ENCODE results near the gene SLC43A1. TPM values are rescaled to one million over a fixed set of nuclear protein-coding genes. Genes with fewer than 3 reads are reported as not detected.

The SLC43A1 gene
- total and polyA plus RNA-seq, 2 of the 4 experiments (the other 2 are of a cell fraction), result 10.0 to 17.0 TPM

DNA sequence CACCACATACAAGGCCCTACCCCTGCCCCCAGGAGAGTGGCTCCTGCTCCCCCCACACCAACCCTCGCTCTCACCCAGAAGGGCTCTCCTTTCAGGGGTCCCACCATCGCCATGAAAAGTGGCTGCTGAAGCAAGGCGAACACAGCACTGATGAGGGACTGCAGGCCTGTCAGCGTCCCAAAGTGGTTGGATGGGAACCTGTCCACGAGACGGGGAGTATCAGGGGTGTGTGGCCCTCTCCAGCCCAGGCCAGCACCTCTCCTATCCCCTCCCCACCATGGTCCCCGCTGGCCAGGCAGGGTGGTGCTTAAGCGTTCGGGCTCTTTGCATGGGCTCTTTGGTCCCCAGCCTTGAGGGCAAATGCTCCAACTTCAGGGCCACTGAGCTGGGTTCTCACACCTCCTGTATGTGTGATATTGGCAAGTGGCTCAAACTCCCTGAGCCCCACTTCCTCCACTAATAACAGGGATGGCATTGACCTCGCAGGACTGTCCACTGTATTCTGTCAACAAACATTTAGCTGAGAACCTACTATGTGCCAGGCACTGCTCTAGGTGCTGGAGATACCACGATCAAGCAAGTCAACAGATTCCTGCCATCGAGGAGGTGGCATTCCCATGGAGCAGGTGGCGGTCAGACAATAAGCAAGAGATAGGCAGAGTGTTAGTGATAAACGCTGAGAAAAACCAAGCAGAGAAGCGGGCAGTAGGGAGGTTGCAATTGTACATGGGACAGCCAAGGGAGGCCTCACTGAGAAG lies 28.3 kb downstream of the SLC43A1 start:
- BruUV-seq (replicated peaks), result no TSS peak
- ATAC-seq (ENCODE audit: low read depth), result no peak
- Histone ChIP-seq H4K20me1 (ENCODE audit: insufficient read depth, low read length) (no peaks in the 10 kb centered on the region; the same call in 1 of the 2 replicates), H2BK5ac (ENCODE audit: low read depth, low read length, poor library complexity, severe bottlenecking) (no peak overlapping the region), H2BK15ac (ENCODE audit: low read depth, low read length) (no peak overlapping the region), H3K27ac (ENCODE audit: insufficient read depth, low read length) (no peak overlapping the region), H2BK20ac (ENCODE audit: low read depth, low read length) (no peak overlapping the region), H3K56ac (ENCODE audit: extremely low read depth, insufficient read depth, low read length) (no peak overlapping the region), H4K8ac (ENCODE audit: low read depth in 2 of 2, low read length in 2 of 2) (no peak overlapping the region), H3K14ac (replicated peaks; ENCODE audit: low read depth, low read length) (no peak overlapping the region), H3K27me3 (ENCODE audit: control insufficient read depth, insufficient read depth, low read length) (peaks cover 13% of the 10 kb centered on the region), H3K4me3 (ENCODE audit: insufficient read depth, low read depth, low read length) (no peak overlapping the region), H3K9ac (ENCODE audit: low read depth, low read length) (no peak overlapping the region), H4K5ac (ENCODE audit: low read depth, low read length) (no peak overlapping the region), H3K36me3 (ENCODE audit: control insufficient read depth, insufficient read depth, low read length) (peaks cover 37% of the 10 kb centered on the region), H2AK9ac (replicated peaks; ENCODE audit: low read depth, low read length, poor library complexity) (no peak overlapping the region), H2AK5ac (ENCODE audit: low read depth, low read length) (no peak overlapping the region), H3K9me1 (ENCODE audit: insufficient read depth, low read length) (no peaks in the 10 kb centered on the region; the same call in 1 of the 2 replicates), H2AFZ (replicated peaks; ENCODE audit: low read length, poor library complexity) (no peak overlapping the region), H3K18ac (ENCODE audit: low read depth, low read length) (no peak overlapping the region), H3K4me2 (ENCODE audit: low read depth, low read length) (no peak overlapping the region), H3K9me3 (ENCODE audit: control insufficient read depth, insufficient read depth, low read length) (no peaks in the 10 kb centered on the region), H3K23ac (ENCODE audit: low read depth, low read length) (no peak overlapping the region), H4K91ac (ENCODE audit: insufficient read depth, low read depth, low read length) (no peak overlapping the region), H3K4me1 (ENCODE audit: control insufficient read depth, insufficient read depth, low read length) (no peaks in the 10 kb centered on the region), H2BK120ac (ENCODE audit: low read depth, low read length) (no peak overlapping the region), H3K4ac (ENCODE audit: low read depth, low read length) (no peak overlapping the region), H3K79me1 (ENCODE audit: low read depth in 1 of 2, low read length in 2 of 2) (no peaks in the 10 kb centered on the region)
- WGBS, 2 experiments (ENCODE audit: extremely low coverage in 2 of 2, insufficient read length in 1 of 2), result 96% methylated on average over 3 of the region's 15 CpGs; no CpG with 5 or more reads in 1 of the 2 experiments
- dilution Hi-C loops (cut with HindIII; ENCODE audit: low sequenced_read_pairs, unreplicated experiment) (no loop called here), intact Hi-C loops (cut with micrococcal nuclease) (no loop called here), in situ Hi-C loops (cut with MboI; ENCODE audit: low sequenced_read_pairs) (loop anchor here (25.0 kb wide), 1 partner anchor 1025 kb away; the partner anchor contains the start of gene OR5B21)
- no peak for DNase-seq
- POLR2A ChIA-PET (ENCODE audit: unreplicated experiment), result no interaction called here
- CTCF ChIA-PET, result no interaction called here
- TF ChIP-seq SMC3 (IDR thresholded peaks at IDR 0.05; ENCODE audit: low read depth, low read length) (no peak), CHD1 (IDR thresholded peaks at IDR 0.05; ENCODE audit: low read depth, low read length) (no peak), FOS (IDR thresholded peaks at IDR 0.05; ENCODE audit: low read depth, low read length) (no peak), MAFK (IDR thresholded peaks at IDR 0.05; ENCODE audit: low read depth, low read length) (no peak), RCOR1 (IDR thresholded peaks at IDR 0.05; ENCODE audit: insufficient replicate concordance, low read length) (no peak), RAD21 (IDR thresholded peaks at IDR 0.05; ENCODE audit: low read length) (no peak), RFX5 (IDR thresholded peaks at IDR 0.05; ENCODE audit: low read depth, low read length) (no peak), BHLHE40 (IDR thresholded peaks at IDR 0.05; ENCODE audit: low read depth, low read length) (no peak), CEBPB (IDR thresholded peaks at IDR 0.05; ENCODE audit: low read depth, low read length) (no peak), POLR2A (IDR thresholded peaks at IDR 0.05; ENCODE audit: low read depth, low read length) (no peak), MXI1 (IDR thresholded peaks at IDR 0.05; ENCODE audit: borderline replicate concordance, low read depth, low read length) (no peak), MAZ (IDR thresholded peaks at IDR 0.05; ENCODE audit: borderline replicate concordance, low read depth, low read length) (no peak), NFE2L2 (IDR thresholded peaks at IDR 0.05; ENCODE audit: low read depth, low read length) (no peak)
- TF ChIP-seq, protein P1, sequence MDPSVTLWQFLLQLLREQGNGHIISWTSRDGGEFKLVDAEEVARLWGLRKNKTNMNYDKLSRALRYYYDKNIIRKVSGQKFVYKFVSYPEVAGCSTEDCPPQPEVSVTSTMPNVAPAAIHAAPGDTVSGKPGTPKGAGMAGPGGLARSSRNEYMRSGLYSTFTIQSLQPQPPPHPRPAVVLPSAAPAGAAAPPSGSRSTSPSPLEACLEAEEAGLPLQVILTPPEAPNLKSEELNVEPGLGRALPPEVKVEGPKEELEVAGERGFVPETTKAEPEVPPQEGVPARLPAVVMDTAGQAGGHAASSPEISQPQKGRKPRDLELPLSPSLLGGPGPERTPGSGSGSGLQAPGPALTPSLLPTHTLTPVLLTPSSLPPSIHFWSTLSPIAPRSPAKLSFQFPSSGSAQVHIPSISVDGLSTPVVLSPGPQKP (IDR thresholded peaks at IDR 0.05; ENCODE audit: borderline replicate concordance, low read depth, low read length), result no peak
- TF ChIP-seq, protein P2, sequence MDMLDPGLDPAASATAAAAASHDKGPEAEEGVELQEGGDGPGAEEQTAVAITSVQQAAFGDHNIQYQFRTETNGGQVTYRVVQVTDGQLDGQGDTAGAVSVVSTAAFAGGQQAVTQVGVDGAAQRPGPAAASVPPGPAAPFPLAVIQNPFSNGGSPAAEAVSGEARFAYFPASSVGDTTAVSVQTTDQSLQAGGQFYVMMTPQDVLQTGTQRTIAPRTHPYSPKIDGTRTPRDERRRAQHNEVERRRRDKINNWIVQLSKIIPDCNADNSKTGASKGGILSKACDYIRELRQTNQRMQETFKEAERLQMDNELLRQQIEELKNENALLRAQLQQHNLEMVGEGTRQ (IDR thresholded peaks at IDR 0.05; ENCODE audit: low read depth, low read length), result no peak
- TF ChIP-seq, protein P3, sequence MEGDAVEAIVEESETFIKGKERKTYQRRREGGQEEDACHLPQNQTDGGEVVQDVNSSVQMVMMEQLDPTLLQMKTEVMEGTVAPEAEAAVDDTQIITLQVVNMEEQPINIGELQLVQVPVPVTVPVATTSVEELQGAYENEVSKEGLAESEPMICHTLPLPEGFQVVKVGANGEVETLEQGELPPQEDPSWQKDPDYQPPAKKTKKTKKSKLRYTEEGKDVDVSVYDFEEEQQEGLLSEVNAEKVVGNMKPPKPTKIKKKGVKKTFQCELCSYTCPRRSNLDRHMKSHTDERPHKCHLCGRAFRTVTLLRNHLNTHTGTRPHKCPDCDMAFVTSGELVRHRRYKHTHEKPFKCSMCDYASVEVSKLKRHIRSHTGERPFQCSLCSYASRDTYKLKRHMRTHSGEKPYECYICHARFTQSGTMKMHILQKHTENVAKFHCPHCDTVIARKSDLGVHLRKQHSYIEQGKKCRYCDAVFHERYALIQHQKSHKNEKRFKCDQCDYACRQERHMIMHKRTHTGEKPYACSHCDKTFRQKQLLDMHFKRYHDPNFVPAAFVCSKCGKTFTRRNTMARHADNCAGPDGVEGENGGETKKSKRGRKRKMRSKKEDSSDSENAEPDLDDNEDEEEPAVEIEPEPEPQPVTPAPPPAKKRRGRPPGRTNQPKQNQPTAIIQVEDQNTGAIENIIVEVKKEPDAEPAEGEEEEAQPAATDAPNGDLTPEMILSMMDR (conservative IDR thresholded peaks at IDR 0.05; ENCODE audit: low read depth, low read length), result no peak
